ENCODE measurements around the gene RILPL2.
"Not testable (repeated sequence)": the region's sequence is repeated elsewhere in the genome, so short reads cannot be mapped to it uniquely, and the experiment has no call there.

RILPL2 gene

GRCh38 chr12:123441523-123442164, 5.2 kb upstream of the RILPL2 start:
- no peak for DNase-seq (ENCODE audit: extremely low read depth, low read depth)
- TF ChIP-seq, protein P1, sequence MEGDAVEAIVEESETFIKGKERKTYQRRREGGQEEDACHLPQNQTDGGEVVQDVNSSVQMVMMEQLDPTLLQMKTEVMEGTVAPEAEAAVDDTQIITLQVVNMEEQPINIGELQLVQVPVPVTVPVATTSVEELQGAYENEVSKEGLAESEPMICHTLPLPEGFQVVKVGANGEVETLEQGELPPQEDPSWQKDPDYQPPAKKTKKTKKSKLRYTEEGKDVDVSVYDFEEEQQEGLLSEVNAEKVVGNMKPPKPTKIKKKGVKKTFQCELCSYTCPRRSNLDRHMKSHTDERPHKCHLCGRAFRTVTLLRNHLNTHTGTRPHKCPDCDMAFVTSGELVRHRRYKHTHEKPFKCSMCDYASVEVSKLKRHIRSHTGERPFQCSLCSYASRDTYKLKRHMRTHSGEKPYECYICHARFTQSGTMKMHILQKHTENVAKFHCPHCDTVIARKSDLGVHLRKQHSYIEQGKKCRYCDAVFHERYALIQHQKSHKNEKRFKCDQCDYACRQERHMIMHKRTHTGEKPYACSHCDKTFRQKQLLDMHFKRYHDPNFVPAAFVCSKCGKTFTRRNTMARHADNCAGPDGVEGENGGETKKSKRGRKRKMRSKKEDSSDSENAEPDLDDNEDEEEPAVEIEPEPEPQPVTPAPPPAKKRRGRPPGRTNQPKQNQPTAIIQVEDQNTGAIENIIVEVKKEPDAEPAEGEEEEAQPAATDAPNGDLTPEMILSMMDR (IDR thresholded peaks at IDR 0.05; ENCODE audit: low read depth, low read length, missing control alignments) = no peak
- H3K4me3 ChIP-seq (replicated peaks; ENCODE audit: low read depth, low read length) = no peak overlapping the region

DNA sequence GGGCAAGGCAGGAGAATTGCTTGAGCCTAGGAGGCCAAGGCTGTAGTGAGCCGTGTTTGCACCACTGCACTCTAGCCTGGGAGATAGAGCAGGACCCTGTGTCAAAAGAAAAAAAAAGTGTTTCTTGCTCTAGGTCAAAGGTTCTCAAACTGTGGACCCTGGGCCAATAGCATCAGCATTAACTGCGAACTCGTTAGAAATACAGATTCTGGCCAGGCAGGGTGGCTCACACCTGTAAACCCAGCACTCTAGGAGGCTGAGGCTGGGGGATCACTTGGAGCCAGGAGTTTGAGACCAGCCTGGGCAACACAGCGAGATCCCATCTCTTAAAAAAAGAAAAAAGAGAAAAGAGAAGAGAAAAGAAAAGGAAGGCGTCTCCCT, 858 bp downstream of the RILPL2 start:
- H3K4me3 ChIP-seq (replicated peaks; ENCODE audit: low read depth, low read length) = peak overlapping the region; percentile 87
- TF ChIP-seq, protein P1 (IDR thresholded peaks at IDR 0.05; ENCODE audit: low read depth, low read length, missing control alignments) = no peak
- DNase-seq (ENCODE audit: extremely low read depth, low read depth) = no peak

GRCh38 chr12:123433615-123434014, 2.9 kb downstream of the RILPL2 start:
- no peak for DNase-seq (ENCODE audit: extremely low read depth, low read depth)
- TF ChIP-seq, protein P1 (IDR thresholded peaks at IDR 0.05; ENCODE audit: low read depth, low read length, missing control alignments) = no peak
- H3K4me3 ChIP-seq (replicated peaks; ENCODE audit: low read depth, low read length) = no peak overlapping the region

DNA sequence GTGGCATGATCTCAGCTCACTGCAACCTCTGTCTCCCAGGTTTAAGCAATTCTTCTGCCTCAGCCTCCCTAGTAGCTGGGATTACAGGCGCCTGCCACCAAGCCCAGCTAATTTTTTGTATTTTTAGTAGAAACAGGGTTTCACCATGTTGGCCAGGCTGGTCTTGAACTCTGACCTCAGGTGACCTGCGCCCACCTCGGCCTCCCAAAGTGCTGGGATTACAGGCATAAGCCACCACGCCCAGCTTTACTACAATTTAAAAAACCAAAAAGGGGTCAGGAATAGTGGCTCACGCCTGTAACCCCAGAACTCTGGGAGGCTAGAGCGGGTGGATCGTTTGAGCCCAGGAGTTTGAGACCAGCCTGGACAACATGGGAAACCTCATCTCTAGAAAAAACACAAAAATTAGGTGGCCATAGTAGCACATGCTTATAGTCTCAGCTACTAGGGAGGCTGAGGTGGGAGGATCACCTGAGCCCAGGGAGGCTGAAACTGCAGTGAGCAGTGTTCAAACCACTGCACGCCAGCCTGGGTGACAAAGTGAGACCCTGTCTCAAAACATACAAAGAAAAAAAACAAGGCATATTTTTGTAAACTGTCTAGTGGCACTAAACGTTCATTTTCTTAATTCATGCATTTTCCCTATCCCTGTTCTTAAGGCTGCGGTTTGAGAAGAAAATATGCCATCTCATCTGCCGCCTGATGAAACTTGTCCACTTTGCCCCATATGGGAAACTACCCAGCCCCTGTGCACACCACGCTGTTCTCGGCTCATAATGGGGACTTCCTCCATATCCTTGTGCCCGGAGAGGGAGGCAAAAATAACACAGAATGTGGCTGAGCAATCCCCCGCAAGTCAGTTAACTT, 4.3 kb downstream of the RILPL2 start:
- DNase-seq (ENCODE audit: extremely low read depth, low read depth); H3K4me3 ChIP-seq (replicated peaks; ENCODE audit: low read depth, low read length): not testable (repeated sequence)

- H3K4me3 ChIP-seq (replicated peaks; ENCODE audit: low read depth, low read length); DNase-seq (ENCODE audit: extremely low read depth, low read depth): not testable (repeated sequence)
These were observed 7.4 kb downstream of the RILPL2 start for GRCh38 chr12:123429101-123429500.

DNA sequence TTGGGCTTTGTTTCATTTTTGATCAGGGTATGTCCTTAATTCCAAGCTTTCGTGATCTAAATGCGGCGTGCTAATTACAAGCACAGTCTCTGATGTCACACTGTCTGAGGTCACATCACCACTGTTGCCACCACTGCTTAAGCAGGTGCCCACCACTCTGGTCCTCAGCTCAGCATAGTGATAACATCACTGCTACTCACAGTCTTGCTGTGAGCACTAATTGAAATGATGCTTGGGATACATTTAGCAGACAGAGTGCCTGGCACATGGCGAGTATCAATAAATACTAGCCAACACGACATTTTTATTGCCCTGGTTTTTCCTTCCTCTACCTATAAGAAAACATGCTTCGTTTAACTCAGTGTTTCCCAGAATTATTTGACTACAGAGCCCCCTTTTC, 7.9 kb downstream of the RILPL2 start:
- H3K4me3 ChIP-seq (replicated peaks; ENCODE audit: low read depth, low read length) = no peak overlapping the region
- DNase-seq (ENCODE audit: extremely low read depth, low read depth) = no peak
- TF ChIP-seq, protein P1 (IDR thresholded peaks at IDR 0.05; ENCODE audit: low read depth, low read length, missing control alignments) = no peak

DNA sequence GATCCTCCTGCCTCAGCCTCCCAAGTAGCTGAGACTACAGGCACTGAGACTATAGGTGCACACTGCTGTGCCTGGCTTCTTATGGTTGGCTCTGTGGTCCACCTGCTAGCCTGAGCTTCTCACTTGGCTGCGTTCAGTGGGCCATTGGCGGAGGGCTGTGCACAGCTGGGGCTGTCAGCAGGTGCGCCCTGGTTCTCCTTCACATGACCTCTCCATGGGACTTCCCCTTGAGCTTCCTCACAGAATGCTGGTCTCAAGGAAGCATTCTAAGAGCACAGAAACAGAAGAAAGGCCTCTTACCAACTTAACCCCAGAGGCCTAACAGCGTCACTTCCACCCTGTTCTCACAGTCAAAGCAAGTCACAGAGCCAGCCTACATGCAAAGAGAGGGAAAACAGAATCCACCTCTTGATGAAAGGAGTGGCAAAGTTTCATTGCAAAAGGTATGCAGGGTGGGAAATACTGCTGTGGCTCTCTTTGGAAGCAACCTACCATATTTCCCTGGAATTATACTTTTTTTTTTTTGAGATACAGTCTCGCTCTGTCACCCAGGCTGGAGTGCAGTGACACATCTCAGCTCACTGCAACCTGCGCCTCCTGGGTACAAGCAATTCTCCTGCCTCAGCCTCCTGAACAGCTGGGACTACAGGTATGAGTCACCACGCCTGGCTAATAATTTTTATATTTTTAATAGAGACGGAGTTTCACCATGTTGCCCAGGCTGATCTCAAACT, 9.3 kb downstream of the RILPL2 start:
- no peak for DNase-seq (ENCODE audit: extremely low read depth, low read depth)
- H3K4me3 ChIP-seq (replicated peaks; ENCODE audit: low read depth, low read length) = no peak overlapping the region
- TF ChIP-seq, protein P1 (IDR thresholded peaks at IDR 0.05; ENCODE audit: low read depth, low read length, missing control alignments) = no peak
